ENCODE measurements around the gene HLF. TPM values are rescaled to one million over a fixed set of nuclear protein-coding genes. Genes with fewer than 3 reads are reported as not detected.

Gene HLF
- total RNA-seq, 1 donor from 2014 or later = 0.25 TPM

GRCh38 chr17:55241097-55241496 lies 23.7 kb upstream of the HLF start:
- no peaks in the 10 kb centered on the region for H3K36me3 ChIP-seq (ENCODE audit: control insufficient read depth, insufficient read depth, low read length)
- no peak for DNase-seq (ENCODE audit: low read depth)
- H3K27me3 ChIP-seq (ENCODE audit: control insufficient read depth, insufficient read depth, low read length) = no peaks in the 10 kb centered on the region
- H3K4me3 ChIP-seq (ENCODE audit: low read depth, low read length) = no peak overlapping the region
- no peak for TF ChIP-seq CTCF (IDR thresholded peaks at IDR 0.05; ENCODE audit: insufficient read depth, low read length, poor library complexity, severe bottlenecking)

DNA sequence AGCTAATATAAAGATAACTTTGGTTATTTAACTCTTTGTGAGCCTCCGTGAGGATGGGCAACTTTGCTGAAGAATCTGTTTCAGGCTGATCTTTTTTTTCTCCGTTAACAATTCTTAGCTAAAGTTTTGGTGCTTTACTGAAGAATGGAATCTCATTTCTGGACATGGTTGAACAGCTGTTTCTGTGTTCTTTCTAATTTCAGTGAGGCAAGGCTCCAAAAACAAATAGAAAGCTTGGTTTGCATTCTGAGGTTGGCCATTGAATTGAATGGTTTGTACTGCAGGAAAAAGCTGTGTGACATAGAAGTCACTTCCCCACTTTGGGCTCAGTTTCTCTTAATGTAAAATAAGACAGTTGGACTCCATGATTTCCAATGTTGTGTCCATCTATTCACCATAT lies 22.3 kb upstream of the HLF start:
- no peak for DNase-seq (ENCODE audit: low read depth)
- Histone ChIP-seq H3K36me3 (ENCODE audit: control insufficient read depth, insufficient read depth, low read length) (no peaks in the 10 kb centered on the region), H3K27me3 (ENCODE audit: control insufficient read depth, insufficient read depth, low read length) (no peaks in the 10 kb centered on the region), H3K4me3 (ENCODE audit: low read depth, low read length) (no peak overlapping the region)
- no peak for TF ChIP-seq CTCF (IDR thresholded peaks at IDR 0.05; ENCODE audit: insufficient read depth, low read length, poor library complexity, severe bottlenecking)

DNA sequence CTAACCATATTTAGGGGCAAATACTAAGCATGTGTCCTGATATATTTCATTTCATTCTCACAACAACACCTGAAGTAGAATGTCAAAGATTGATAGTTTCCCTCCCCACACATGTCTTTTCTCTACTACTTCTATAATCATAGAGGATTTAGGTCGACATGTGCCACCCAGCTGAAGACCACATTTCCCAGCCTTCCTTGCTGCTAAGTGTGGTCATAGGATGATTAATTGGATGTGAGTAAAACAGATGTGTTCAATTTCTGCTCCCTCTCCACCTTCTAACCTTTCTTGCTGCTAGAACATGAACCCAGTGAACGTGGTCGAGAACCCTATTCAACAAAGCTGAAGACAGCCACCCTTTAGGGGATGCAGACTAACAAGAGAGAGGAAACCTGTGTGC lies 18.8 kb upstream of the HLF start:
- TF ChIP-seq CTCF (IDR thresholded peaks at IDR 0.05; ENCODE audit: insufficient read depth, low read length, poor library complexity, severe bottlenecking) = no peak

GRCh38 chr17:55246583-55246982 lies 18.2 kb upstream of the HLF start:
- Histone ChIP-seq H3K36me3 (ENCODE audit: control insufficient read depth, insufficient read depth, low read length) (no peaks in the 10 kb centered on the region), H3K27me3 (ENCODE audit: control insufficient read depth, insufficient read depth, low read length) (no peaks in the 10 kb centered on the region), H3K4me3 (ENCODE audit: low read depth, low read length) (no peak overlapping the region)
- TF ChIP-seq CTCF (IDR thresholded peaks at IDR 0.05; ENCODE audit: insufficient read depth, low read length, poor library complexity, severe bottlenecking) = no peak
- DNase-seq (ENCODE audit: low read depth) = no peak

More for the DNA sequence above, 18.8 kb upstream of the HLF start:
- Histone ChIP-seq H3K4me3 (ENCODE audit: low read depth, low read length) (no peak overlapping the region), H3K27me3 (ENCODE audit: control insufficient read depth, insufficient read depth, low read length) (no peaks in the 10 kb centered on the region), H3K36me3 (ENCODE audit: control insufficient read depth, insufficient read depth, low read length) (no peaks in the 10 kb centered on the region)
- DNase-seq (ENCODE audit: low read depth) = no peak

- Histone ChIP-seq H3K4me3 (ENCODE audit: low read depth, low read length) (no peak overlapping the region), H3K36me3 (ENCODE audit: control insufficient read depth, insufficient read depth, low read length) (no peaks in the 10 kb centered on the region), H3K27me3 (ENCODE audit: control insufficient read depth, insufficient read depth, low read length) (no peaks in the 10 kb centered on the region)
- no peak for TF ChIP-seq CTCF (IDR thresholded peaks at IDR 0.05; ENCODE audit: insufficient read depth, low read length, poor library complexity, severe bottlenecking)
- DNase-seq (ENCODE audit: low read depth) = no peak
These were observed 16.7 kb upstream of the HLF start for GRCh38 chr17:55248077-55248476.

GRCh38 chr17:55249861-55250260 lies 14.9 kb upstream of the HLF start:
- H3K4me3 ChIP-seq (ENCODE audit: low read depth, low read length) = no peak overlapping the region
- no peaks in the 10 kb centered on the region for H3K27me3 ChIP-seq (ENCODE audit: control insufficient read depth, insufficient read depth, low read length)
- no peaks in the 10 kb centered on the region for H3K36me3 ChIP-seq (ENCODE audit: control insufficient read depth, insufficient read depth, low read length)
- DNase-seq (ENCODE audit: low read depth) = no peak
- TF ChIP-seq CTCF (IDR thresholded peaks at IDR 0.05; ENCODE audit: insufficient read depth, low read length, poor library complexity, severe bottlenecking) = no peak
